Loucy (cell line): ENCODE results near the gene CNTN5.

Experiments
- H2AFZ ChIP-seq: fragments of 200-600 bp; sonication (generic); 2 replicates; pipeline ENCODE4 v1.6.0; 2016; ENCODE audit warnings: antibody characterized with exemption, mild to moderate bottlenecking, low read length, moderate library complexity
- H3F3A ChIP-seq: fragments of 200-600 bp; 2 replicates; pipeline ENCODE4 v1.6.0; 2016; ENCODE audit warnings: antibody characterized with exemption, low read depth, mild to moderate bottlenecking
- H3K27me3 ChIP-seq: fragments of 200-600 bp; sonication (generic); 2 replicates; pipeline ENCODE4 v1.6.1; 2014; ENCODE audit warnings: low read length, mild to moderate bottlenecking; ENCODE audit not compliant: insufficient read depth, poor library complexity, severe bottlenecking
- H3K36me3 ChIP-seq: fragments of 200-600 bp; sonication (generic); 2 replicates; pipeline ENCODE4 v1.6.1; 2016; ENCODE audit warnings: low read length; ENCODE audit not compliant: insufficient read depth
- H3K4me1 ChIP-seq: fragments of 200-600 bp; sonication (generic); 2 replicates; pipeline ENCODE4 v1.5.1; 2014; ENCODE audit warnings: low read length, mild to moderate bottlenecking; ENCODE audit not compliant: insufficient read depth, poor library complexity, severe bottlenecking
- H3K4me2 ChIP-seq: fragments of 200-600 bp; sonication (generic); 2 replicates; pipeline ENCODE4 v1.6.0; 2014; ENCODE audit warnings: antibody characterized with exemption, low read length, low read depth, mild to moderate bottlenecking; ENCODE audit not compliant: poor library complexity, severe bottlenecking
- H3K4me3 ChIP-seq: fragments of 200-600 bp; sonication (generic); 2 replicates; pipeline ENCODE4 v1.5.1; 2014; ENCODE audit warnings: low read length, mild to moderate bottlenecking, mixed read lengths; ENCODE audit not compliant: poor library complexity, severe bottlenecking
- H3K79me2 ChIP-seq: fragments of 200-600 bp; sonication (generic); 2 replicates; pipeline ENCODE4 v1.6.1; 2014; ENCODE audit warnings: low read length; ENCODE audit not compliant: insufficient read depth
- H3K9ac ChIP-seq: fragments of 200-600 bp; sonication (generic); 2 replicates; pipeline ENCODE4 v1.6.0; 2014; ENCODE audit warnings: mild to moderate bottlenecking, low read depth, low read length, moderate library complexity; ENCODE audit not compliant: poor library complexity, severe bottlenecking
- H3K9me2 ChIP-seq: fragments of 200-600 bp; sonication (generic); replicated peaks from 2 replicates; pipeline ENCODE4 v1.6.1; 2016; ENCODE audit warnings: low read depth, low read length, mixed read lengths
- H3K9me3 ChIP-seq: fragments of 200-600 bp; sonication (generic); 2 replicates; pipeline ENCODE4 v1.6.1; 2014; ENCODE audit warnings: mild to moderate bottlenecking, antibody characterized with exemption, low read length, low read depth; ENCODE audit not compliant: insufficient read depth
- H4K20me1 ChIP-seq: fragments of 200-600 bp; sonication (generic); 2 replicates; pipeline ENCODE4 v1.6.0; 2014; ENCODE audit warnings: antibody characterized with exemption, low read length, mild to moderate bottlenecking; ENCODE audit not compliant: insufficient read depth, poor library complexity, severe bottlenecking
- EZH2phosphoT487 ChIP-seq: fragments of 200-600 bp; IDR thresholded peaks from 2 replicates; pipeline ENCODE4 v1.6.1; 2018; ENCODE audit warnings: antibody characterized with exemption, mild to moderate bottlenecking, moderate library complexity, borderline replicate concordance
- TF ChIP-seq, protein P1 (sequence below): fragments of 200-600 bp; sonication (generic); conservative IDR thresholded peaks from 2 replicates; pipeline ENCODE4 v1.5.1; 2014; ENCODE audit warnings: mild to moderate bottlenecking, antibody characterized with exemption, low read length

Gene CNTN5

DNA sequence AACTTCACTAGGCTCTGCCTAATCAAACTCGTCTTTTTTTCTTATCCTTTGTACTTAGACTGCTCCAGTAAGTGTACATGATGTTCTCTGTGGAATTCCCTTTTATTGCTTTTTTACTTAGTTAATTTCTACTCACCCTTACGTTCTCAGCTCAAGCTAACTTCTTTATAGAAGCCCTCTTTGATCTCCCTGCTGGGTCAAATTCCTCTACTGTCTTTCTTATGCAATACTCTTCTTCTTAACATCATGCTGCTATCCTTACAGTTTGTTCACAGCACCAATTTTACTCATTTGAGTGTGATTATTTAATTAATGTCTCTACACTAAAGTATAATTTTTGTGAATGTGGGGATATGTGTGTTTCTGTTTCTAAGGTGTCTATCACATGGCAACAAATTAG is 498.3 kb downstream of the CNTN5 start:
- Histone ChIP-seq H3K36me3 (no peaks in the 10 kb centered on the region), H3K9ac (no peak overlapping the region), H4K20me1 (no peaks in the 10 kb centered on the region), H3K4me1 (no peaks in the 10 kb centered on the region), H3K27me3 (no peaks in the 10 kb centered on the region), H3K9me2 (no peaks in the 10 kb centered on the region), H3F3A (no peaks in the 10 kb centered on the region), H2AFZ (no peak overlapping the region), H3K4me2 (no peak overlapping the region), H3K79me2 (no peaks in the 10 kb centered on the region), H3K4me3 (no peak overlapping the region), H3K9me3 (no peaks in the 10 kb centered on the region)
- TF ChIP-seq, protein P1, sequence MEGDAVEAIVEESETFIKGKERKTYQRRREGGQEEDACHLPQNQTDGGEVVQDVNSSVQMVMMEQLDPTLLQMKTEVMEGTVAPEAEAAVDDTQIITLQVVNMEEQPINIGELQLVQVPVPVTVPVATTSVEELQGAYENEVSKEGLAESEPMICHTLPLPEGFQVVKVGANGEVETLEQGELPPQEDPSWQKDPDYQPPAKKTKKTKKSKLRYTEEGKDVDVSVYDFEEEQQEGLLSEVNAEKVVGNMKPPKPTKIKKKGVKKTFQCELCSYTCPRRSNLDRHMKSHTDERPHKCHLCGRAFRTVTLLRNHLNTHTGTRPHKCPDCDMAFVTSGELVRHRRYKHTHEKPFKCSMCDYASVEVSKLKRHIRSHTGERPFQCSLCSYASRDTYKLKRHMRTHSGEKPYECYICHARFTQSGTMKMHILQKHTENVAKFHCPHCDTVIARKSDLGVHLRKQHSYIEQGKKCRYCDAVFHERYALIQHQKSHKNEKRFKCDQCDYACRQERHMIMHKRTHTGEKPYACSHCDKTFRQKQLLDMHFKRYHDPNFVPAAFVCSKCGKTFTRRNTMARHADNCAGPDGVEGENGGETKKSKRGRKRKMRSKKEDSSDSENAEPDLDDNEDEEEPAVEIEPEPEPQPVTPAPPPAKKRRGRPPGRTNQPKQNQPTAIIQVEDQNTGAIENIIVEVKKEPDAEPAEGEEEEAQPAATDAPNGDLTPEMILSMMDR: no peak
- no peak for TF ChIP-seq EZH2phosphoT487

- no peaks in the 10 kb centered on the region for H3K79me2 ChIP-seq
- H3K27me3 ChIP-seq: no peaks in the 10 kb centered on the region
- no peak overlapping the region for H2AFZ ChIP-seq
- H3K9ac ChIP-seq: no peak overlapping the region
- no peak overlapping the region for H3K4me2 ChIP-seq
- no peaks in the 10 kb centered on the region for H3K36me3 ChIP-seq
- H3K4me1 ChIP-seq: no peaks in the 10 kb centered on the region
- H3K9me2 ChIP-seq: no peaks in the 10 kb centered on the region
- H3K9me3 ChIP-seq: no peaks in the 10 kb centered on the region
- TF ChIP-seq, protein P1: no peak
- TF ChIP-seq EZH2phosphoT487: no peak
- no peaks in the 10 kb centered on the region for H3F3A ChIP-seq
- H4K20me1 ChIP-seq: no peaks in the 10 kb centered on the region
- H3K4me3 ChIP-seq: no peak overlapping the region
Observed at GRCh38 chr11:99522467-99523173, 501.9 kb downstream of the CNTN5 start.

GRCh38 chr11:99531468-99531867 is 510.7 kb downstream of the CNTN5 start:
- H3F3A ChIP-seq: no peaks in the 10 kb centered on the region
- H3K4me3 ChIP-seq: no peak overlapping the region
- TF ChIP-seq, protein P1: no peak
- TF ChIP-seq EZH2phosphoT487: no peak
- H4K20me1 ChIP-seq: no peaks in the 10 kb centered on the region
- no peak overlapping the region for H3K9ac ChIP-seq
- H3K9me3 ChIP-seq: no peaks in the 10 kb centered on the region; the same call in 1 of the 2 replicates
- H3K79me2 ChIP-seq: no peaks in the 10 kb centered on the region
- no peaks in the 10 kb centered on the region for H3K4me1 ChIP-seq
- H3K9me2 ChIP-seq: no peaks in the 10 kb centered on the region
- no peaks in the 10 kb centered on the region for H3K27me3 ChIP-seq
- no peak overlapping the region for H3K4me2 ChIP-seq
- H2AFZ ChIP-seq: no peak overlapping the region
- H3K36me3 ChIP-seq: no peaks in the 10 kb centered on the region
